ENCODE measurements around the gene CACNA1D. TPM values are rescaled to one million over a fixed set of nuclear protein-coding genes. Genes with fewer than 3 reads are reported as not detected.

Gene CACNA1D
- total and polyA plus RNA-seq, 12 donors, result 0.04 to 1.9 (median 0.49) TPM

DNA sequence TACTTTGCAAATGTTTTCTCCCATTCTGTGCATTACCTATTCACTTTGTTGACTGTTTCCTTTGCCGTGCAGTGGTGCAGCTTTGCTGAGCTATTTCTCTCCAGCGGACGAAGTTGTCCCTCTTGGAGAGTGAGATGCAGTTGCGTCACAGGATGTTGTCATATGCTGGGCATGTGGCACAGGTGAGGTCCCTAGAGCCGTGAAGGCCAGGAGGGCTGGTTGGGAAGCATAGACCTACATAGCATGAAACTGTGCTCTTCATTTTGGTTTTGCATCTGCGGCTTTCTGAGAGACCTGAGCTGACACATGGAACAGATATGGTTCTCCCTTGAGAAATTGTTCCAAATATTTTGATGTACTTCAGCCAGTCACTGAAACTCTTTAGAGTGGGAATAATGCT is 108.5 kb downstream of the CACNA1D start:
- intact Hi-C loops (cut with DNase I), result no loop called here
- TF ChIP-seq, protein P1, sequence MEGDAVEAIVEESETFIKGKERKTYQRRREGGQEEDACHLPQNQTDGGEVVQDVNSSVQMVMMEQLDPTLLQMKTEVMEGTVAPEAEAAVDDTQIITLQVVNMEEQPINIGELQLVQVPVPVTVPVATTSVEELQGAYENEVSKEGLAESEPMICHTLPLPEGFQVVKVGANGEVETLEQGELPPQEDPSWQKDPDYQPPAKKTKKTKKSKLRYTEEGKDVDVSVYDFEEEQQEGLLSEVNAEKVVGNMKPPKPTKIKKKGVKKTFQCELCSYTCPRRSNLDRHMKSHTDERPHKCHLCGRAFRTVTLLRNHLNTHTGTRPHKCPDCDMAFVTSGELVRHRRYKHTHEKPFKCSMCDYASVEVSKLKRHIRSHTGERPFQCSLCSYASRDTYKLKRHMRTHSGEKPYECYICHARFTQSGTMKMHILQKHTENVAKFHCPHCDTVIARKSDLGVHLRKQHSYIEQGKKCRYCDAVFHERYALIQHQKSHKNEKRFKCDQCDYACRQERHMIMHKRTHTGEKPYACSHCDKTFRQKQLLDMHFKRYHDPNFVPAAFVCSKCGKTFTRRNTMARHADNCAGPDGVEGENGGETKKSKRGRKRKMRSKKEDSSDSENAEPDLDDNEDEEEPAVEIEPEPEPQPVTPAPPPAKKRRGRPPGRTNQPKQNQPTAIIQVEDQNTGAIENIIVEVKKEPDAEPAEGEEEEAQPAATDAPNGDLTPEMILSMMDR (IDR thresholded peaks at IDR 0.05), result no peak
- no peak for DNase-seq
- Histone ChIP-seq H3K27ac (no peak overlapping the region), H3K9me3 (peaks cover 0 to 18% (median 9%) of the 10 kb centered on the region in 11 donors), H3K4me1 (no peaks in the 10 kb centered on the region), H3K4me3 (no peak overlapping the region), H3K36me3 (no peaks in the 10 kb centered on the region), H3K27me3 (peaks cover 0 to 5% (median 0%) of the 10 kb centered on the region in 7 donors)
- no peak for ATAC-seq
- WGBS, 2 donors, result 84 to 86% methylated on average over 6 of the region's 6 CpGs

DNA sequence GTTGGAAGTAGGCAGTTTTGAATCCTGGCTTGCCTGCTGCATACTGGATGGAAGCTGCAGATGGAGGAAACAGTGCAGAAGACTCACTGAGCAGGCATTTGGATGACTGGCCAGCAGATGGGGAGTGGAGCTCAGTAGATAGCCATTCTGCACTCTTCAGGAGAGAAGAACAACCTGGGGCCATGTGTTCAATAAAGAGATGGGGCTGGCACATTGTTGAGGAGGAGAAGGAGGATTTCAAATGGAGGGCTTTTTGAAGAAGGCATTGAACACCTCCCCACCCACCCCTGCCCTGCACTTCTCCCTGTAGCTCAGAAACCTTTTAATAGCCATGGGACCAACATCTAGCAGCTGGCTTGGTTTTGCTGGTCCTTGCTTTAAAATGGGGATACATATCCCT is 109.8 kb downstream of the CACNA1D start:
- Histone ChIP-seq H3K9me3 (peaks cover 0 to 31% (median 9%) of the 10 kb centered on the region in 11 donors), H3K27ac (no peak overlapping the region), H3K36me3 (no peaks in the 10 kb centered on the region), H3K4me3 (no peak overlapping the region), H3K4me1 (no peaks in the 10 kb centered on the region), H3K27me3 (peaks cover 0 to 5% (median 0%) of the 10 kb centered on the region in 7 donors)
- intact Hi-C loops (cut with DNase I), result no loop called here
- ATAC-seq, result no peak
- DNase-seq, result no peak
- TF ChIP-seq, protein P1 (IDR thresholded peaks at IDR 0.05), result no peak

DNA sequence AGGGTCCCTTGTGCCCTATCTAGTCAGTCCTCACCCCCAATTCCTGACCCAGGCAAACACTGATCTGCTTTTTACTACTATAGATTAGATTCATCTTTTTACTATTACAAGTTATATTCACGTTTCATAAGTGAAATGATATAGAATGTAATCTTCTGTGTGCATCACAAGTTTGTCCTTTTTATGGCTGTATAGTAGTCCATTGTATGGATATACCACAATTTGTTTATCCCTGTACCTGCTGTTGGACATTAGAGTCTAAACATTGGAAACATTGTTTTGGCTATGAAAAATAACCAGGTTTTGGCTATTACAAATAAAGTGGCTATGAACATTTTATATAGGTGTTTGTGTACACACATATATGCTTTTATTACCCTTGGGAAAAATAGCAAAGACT is 112.4 kb downstream of the CACNA1D start:
- intact Hi-C loops (cut with DNase I), result no loop called here
- peaks cover 0 to 5% (median 0%) of the 10 kb centered on the region in 7 donors for H3K27me3 ChIP-seq
- H3K36me3 ChIP-seq, result no peaks in the 10 kb centered on the region
- TF ChIP-seq, protein P1 (IDR thresholded peaks at IDR 0.05), result no peak
- no peak for DNase-seq
- peaks cover 0 to 32% (median 9%) of the 10 kb centered on the region in 11 donors for H3K9me3 ChIP-seq
- ATAC-seq, result no peak
- H3K4me3 ChIP-seq, result no peak overlapping the region
- H3K4me1 ChIP-seq, result no peaks in the 10 kb centered on the region
- no peak overlapping the region for H3K27ac ChIP-seq
- WGBS, 2 donors, result 62 to 63% methylated on average over 1 of the region's 1 CpG

- peaks cover 0 to 14% (median 2%) of the 10 kb centered on the region in 7 donors for H3K27me3 ChIP-seq
- no peak for ATAC-seq
- H3K9me3 ChIP-seq, result peaks cover 0 to 18% (median 0%) of the 10 kb centered on the region in 11 donors
- TF ChIP-seq, protein P1 (IDR thresholded peaks at IDR 0.05), result no peak
- no peaks in the 10 kb centered on the region for H3K36me3 ChIP-seq
- peaks cover 0 to 17% (median 0%) of the 10 kb centered on the region in 9 donors for H3K4me1 ChIP-seq
- 42 to 52% methylated on average over 5 of the region's 5 CpGs for WGBS, 2 donors
- H3K4me3 ChIP-seq, result no peak overlapping the region
- DNase-seq, result no peak
- intact Hi-C loops (cut with DNase I), result no loop called here
- peak overlapping the region in 1 of 10 donors; percentile 21 for H3K27ac ChIP-seq
Observed at GRCh38 chr3:53612508-53612907, 118.1 kb downstream of the CACNA1D start.
